HG03432 (cell line): ENCODE measurements around the gene TMSB15A.
"Not testable (repeated sequence)": the region's sequence is repeated elsewhere in the genome, so short reads cannot be mapped to it uniquely, and the experiment has no call there.

Experiments used
- ATAC-seq: cut with Tn5 transposase; IDR thresholded peaks from one replicate; pipeline ENCODE4 v1.9.1; 2021; ENCODE audit warnings: mild to moderate bottlenecking, moderate library complexity; ENCODE audit not compliant: unreplicated experiment

Gene TMSB15A

GRCh38 chrX:102515975-102516941 is at the start of gene TMSB15A:
TMSB15A (minus strand) TSS chrX:102516739.
- peak; percentile 95 for ATAC-seq

GRCh38 chrX:102560423-102561068 is 44.0 kb upstream of the TMSB15A start:
- ATAC-seq = no peak

GRCh38 chrX:102558607-102559006 is 42.1 kb upstream of the TMSB15A start:
- no peak for ATAC-seq

GRCh38 chrX:102548231-102548630 is 31.7 kb upstream of the TMSB15A start:
- no peak for ATAC-seq

- ATAC-seq = peak; percentile 75
These were observed 30.4 kb upstream of the TMSB15A start for GRCh38 chrX:102546828-102547493.

- ATAC-seq = not testable (repeated sequence)
These were observed 29.6 kb upstream of the TMSB15A start for GRCh38 chrX:102546175-102546574.

GRCh38 chrX:102535958-102536357 is 19.4 kb upstream of the TMSB15A start:
- no peak for ATAC-seq

GRCh38 chrX:102517326-102517725 is 787 bp upstream of the TMSB15A start:
- ATAC-seq = no peak

- no peak for ATAC-seq
These were observed 2.0 kb downstream of the TMSB15A start for GRCh38 chrX:102514536-102514935.

GRCh38 chrX:102498732-102499131 is 17.8 kb downstream of the TMSB15A start:
- ATAC-seq = no peak

GRCh38 chrX:102491766-102492165 is 24.8 kb downstream of the TMSB15A start:
- no peak for ATAC-seq

GRCh38 chrX:102478765-102479164 is 37.8 kb downstream of the TMSB15A start:
- not testable (repeated sequence) for ATAC-seq

GRCh38 chrX:102471762-102472220 is 44.7 kb downstream of the TMSB15A start, which contains the start of gene TCP11X2:
TCP11X2 (minus strand) TSS chrX:102471812.
- ATAC-seq = not testable (repeated sequence)

GRCh38 chrX:102470215-102470614 is 46.3 kb downstream of the TMSB15A start:
- ATAC-seq = peak; percentile 38
